Measurements from ENCODE around the gene TRIAP1.
"Not testable (repeated sequence)": the region's sequence is repeated elsewhere in the genome, so short reads cannot be mapped to it uniquely, and the experiment has no call there.

TRIAP1 gene

GRCh38 chr12:120468325-120468820, 22.2 kb upstream of the TRIAP1 start:
- peak; percentile 36 for DNase-seq

DNA sequence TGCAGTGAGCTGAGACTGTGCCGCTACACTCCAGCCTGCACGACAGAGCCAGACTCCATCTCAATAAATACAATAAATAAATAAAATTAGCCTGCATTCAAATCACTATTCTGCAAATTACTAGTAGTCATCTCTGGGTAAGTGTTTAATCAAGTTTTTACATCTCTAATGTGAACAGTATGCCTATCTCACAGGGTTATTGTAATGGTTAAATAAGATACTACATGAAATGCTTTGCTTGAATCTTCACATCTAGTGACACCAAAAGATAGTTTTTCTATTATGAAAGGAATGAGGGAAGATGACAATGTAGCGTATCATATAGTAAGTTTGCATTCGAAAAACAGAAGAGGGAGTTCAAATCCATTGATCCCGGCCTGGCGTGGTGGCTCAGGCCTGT, 21.3 kb upstream of the TRIAP1 start:
- no peak for DNase-seq

- DNase-seq: no peak
Observed at GRCh38 chr12:120466560-120467315, 20.6 kb upstream of the TRIAP1 start.

GRCh38 chr12:120465756-120466155, 19.6 kb upstream of the TRIAP1 start:
- no peak for DNase-seq

DNA sequence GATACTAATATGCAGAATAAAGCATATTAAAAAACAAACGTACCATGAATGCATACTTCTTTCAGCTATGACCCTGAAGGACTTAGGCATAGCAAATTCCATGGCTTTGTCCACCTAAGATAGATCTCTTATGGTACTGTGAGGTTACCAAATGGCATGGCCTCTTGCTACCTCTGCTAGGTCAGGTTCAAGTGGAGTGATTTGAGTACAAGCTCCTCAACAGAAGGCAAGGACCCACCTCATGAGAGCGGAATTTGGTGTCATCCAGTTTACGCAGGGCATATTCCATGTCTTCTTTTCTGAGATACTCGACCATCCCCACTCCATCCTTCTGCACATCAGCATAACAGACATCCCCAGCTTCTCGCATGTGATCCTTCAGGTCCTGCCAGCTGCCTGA, 17.5 kb upstream of the TRIAP1 start:
- DNase-seq: no peak

DNA sequence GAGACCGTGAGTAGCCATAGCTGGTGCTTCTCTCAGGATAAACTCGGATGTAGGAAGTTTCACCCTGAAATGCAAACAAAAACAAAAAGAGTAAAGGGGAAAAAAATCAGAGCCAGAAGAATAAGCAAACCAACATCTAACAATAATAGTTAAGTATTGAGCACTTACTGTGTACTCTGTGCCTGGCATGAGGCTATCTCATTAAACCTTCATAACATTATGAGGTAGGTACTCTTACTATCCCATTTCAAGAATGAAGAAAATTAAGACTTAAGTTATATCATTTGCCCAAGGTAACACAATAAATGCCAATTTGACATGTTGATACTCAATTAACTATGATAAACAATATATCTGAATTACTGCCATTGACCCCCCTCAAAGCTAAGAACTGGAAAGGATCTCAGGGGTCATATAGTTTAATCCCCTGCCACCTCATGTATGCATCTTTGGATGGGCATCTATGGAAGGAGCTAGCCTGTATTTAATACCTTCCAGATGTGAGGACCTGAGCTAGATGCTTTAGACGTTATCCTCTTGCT, 16.0 kb upstream of the TRIAP1 start:
- no peak for DNase-seq

DNA sequence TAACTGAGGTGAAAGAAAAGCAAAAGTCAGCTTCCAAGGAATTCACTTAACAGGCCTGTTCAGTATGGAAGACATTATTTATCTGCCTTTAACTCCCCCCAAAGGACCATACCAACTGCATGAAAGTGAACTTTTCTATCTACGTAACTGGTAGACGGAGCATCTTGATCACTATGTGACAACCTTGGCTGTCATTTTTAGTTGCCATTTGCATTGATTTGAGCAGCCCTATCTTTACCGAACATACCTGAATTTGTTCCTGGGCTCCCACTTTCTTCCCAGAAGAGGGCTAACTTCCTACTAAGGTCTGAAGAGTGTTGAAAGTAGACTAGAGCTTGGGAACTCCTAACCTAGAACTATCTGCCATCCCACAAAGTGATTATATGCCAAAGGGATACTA, 14.0 kb upstream of the TRIAP1 start:
- no peak for DNase-seq

GRCh38 chr12:120457133-120457532, 10.9 kb upstream of the TRIAP1 start:
- no peak for DNase-seq

- no peak for DNase-seq
Observed at GRCh38 chr12:120455302-120455701, 9.1 kb upstream of the TRIAP1 start.

DNA sequence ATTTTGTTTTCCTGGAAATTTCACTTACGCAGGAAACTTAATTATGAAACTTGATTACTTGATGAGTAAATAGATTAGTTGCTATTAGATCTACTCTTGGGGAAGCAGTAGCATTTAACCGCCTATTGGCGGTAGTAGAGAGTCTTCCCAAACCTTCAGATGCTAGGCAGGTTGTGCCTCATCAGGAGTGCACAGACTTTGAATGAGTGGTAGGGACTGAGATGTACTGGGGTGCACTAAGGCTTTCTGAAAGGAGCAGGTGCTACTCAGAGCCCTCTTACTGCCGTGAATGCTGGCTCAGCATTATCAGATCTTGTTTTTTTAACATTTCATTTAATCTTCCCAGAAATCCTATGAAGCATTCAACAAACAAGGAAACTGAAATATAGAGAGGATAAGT, 7.8 kb upstream of the TRIAP1 start:
- no peak for DNase-seq

- no peak for DNase-seq
Observed at GRCh38 chr12:120453060-120453750, 7.0 kb upstream of the TRIAP1 start.

DNA sequence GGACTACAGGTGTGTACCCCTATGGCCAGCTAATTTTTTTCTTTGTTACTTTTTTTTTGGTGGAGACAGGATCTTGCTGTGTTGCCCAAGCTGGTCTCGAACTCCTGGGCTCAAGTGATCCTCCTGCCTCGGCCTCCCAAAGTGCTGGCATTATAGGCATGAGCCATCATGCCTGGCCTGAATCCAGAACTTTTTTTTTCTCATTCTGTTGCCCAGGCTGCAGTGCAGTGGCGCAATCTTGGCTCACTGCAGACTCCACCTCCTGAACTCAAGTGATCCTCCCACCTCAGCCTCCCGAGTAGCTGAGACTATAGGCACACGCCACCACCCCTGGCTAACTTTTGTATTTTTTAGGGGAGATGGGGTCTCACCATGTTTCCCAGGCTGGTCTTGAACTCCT, 6.3 kb upstream of the TRIAP1 start:
- DNase-seq: not testable (repeated sequence)

DNA sequence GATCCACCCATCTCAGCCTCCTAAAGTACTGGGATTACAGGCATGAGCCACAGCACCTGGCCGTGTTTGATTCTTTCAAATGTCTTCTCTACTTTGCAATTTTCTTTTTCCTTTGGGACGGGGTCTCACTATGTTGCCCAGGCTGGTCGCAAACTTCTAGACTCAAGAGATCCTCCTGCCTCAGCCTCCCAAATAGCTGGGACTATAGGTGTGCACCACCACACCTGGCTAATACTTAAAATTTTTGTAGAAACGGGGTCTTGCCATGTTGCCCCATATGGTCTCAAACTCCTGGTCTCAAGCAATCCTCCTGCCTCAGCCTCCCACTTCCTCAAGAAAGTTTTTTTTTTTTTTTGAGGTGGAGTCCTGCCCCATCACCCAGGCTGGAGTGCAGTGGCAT, 1.8 kb upstream of the TRIAP1 start:
- DNase-seq: no peak

DNA sequence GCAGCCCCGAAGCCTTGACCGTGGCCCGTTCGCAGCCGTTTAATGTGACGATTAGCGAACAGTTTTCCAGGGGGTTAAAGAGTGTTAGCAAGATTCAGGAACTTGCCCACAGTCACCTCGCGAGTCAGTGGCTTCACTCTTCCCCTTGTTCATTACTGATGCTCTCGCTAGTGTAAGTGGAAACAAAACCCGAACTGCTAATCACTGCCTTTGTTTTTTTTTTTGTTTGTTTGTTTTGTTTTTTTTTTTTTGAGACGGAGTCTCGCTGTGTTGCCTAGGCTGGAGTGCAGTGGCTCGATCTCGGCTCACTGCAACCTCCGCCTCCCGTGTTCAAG, 627 bp upstream of the TRIAP1 start:
- not testable (repeated sequence) for DNase-seq

DNA sequence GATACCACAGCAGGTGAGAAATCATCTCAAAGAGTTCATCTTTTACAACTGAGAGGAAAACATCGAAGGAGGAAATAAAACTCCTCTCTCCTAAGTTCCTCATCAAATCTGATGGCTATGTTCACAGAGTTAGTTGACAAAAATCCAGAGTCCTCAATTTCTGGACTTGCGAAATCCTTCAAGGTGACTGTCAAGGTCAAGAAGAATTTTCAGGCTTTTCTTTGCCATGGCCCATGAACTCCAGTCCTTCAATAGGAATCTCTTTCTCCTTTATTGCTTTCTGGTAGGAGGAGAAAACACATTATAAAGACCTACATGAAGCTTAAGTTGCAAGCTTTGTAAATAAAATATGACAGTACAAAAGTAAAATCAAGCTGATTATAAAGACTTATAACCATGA, 1.5 kb downstream of the TRIAP1 start:
- no peak for DNase-seq

GRCh38 chr12:120439646-120440247, 6.4 kb downstream of the TRIAP1 start:
- peak; percentile 21 for DNase-seq

DNA sequence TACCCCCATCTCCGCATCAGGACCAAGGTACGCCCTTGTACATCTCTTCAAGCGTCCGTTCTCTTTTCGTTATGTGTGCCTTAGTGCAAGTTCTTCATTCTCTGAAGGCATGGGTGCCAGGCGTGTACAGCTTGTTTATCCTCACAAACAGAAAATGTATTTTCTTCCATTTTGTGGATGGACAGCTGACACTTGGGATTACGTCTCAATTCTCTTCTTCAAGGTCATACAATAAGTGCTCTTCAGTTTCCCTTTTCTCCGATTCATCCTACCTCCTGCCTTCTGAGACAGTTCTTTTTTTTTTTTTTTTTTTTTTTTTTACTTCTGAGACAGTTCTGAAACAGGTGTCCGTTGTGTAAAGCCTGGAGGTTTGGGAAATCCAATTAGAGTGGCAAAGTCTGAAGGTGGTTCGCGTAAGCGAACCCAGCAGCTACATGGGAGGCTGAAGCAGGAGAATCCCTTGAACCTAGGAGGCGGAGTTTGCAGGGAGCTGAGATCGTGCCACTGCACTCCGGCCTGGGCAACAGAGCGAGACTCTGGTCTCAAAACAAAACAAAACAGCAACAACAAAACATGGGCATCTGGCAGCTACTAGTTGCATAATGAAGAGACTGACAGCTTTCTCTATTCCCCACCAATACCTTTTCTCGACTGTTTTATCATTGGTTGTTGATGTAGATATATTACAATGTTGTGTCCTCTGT, 7.5 kb downstream of the TRIAP1 start:
- DNase-seq: no peak

- peak; percentile 97 for DNase-seq
Observed at GRCh38 chr12:120437735-120438494, 8.3 kb downstream of the TRIAP1 start, which contains the start of gene COX6A1. COX6A1 (plus strand) TSS chr12:120438113; CDS start chr12:120438127, 14 bp downstream.

DNA sequence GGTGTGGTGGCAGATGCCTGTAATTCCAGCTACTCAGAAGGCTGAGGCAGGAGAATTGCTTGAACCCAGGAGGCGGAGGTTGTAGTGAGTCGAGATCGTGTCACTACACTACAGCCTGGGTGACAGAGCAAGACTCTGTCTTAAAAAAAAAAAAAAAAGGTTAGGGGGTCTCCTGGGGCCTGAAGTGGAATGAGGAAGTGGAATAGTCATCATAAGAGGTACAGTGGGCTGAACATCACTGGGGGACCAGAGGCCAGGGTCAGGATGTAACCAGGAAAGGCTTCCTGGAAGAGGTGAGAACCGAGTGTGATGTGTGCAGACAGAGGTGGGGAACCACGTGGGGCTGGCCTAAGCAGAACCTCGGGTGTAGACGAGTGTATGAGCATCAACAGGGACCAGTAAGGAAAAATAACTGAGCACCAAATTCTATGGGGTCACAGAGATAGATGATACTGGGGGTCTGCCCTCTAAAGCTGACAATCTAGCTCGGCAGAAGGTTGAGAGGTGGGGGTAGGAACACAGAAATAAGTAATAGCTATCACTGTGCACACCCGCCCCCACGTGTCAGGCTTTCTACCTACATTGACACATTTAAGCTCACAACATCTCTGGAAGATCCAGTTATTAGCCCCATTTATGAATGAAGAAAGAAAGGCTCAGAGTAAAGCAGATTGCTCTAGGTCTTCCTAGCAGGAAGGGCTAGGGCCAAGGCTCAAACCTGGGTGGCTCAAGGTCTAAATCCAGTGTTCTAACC, 13.2 kb downstream of the TRIAP1 start:
- DNase-seq: no peak

DNA sequence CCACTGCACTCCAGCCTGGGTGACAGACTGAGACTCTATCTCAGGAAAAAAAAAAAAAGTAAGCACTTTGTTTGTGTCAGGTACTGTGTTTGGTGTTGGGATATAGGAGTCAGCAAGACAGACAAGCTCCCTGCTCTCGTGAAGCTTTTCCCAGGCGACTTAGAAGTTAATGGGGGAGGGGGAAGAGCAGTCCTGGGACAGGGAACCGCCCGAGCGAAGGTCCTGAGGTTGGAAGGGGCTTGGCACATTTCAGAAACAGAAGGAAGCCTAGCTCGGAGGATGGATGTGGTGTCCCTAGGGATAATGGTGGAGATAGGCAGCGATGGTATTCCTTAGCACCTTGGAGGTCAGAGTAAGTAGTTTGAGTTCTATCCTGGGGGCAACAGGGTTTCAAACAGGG, 16.8 kb downstream of the TRIAP1 start:
- DNase-seq: no peak

DNA sequence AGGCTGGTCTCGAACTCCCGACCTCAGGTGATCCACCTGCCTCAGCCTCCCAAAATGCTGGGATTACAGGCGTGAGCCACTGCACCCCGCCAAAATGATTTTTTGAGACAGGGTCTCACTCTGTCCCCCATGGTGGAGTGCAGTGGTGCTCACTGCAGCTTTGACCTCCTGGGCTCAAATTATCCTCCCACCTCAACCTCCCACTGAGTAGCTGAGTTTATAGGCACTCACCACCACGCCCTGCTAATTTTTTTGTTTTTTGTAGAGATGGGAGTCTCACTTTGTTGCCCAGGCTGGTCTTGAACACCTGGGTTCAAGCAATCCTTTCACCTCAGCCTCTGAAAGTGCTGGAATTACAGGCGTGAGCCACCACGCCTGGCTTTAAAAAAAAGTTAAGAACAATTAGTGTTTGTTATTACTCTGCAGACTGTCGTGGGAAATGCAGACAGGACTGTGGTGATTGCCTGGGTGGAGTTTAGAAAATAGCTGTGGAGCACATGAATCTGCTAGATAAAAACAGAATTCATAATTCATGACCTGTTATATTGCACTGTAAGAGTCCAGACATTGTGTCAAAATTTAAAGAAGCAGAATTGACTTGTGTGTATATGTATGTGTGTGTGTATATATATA, 17.5 kb downstream of the TRIAP1 start:
- DNase-seq: no peak
